Activated CD4-positive, alpha-beta T cell treated with anti-CD3 and anti-CD28 coated beads for 36 hours (primary cell): Measurements from ENCODE around the gene COMT. TPM values are rescaled to one million over a fixed set of nuclear protein-coding genes. Genes with fewer than 3 reads are reported as not detected.
"Not testable (repeated sequence)": the region's sequence is repeated elsewhere in the genome, so short reads cannot be mapped to it uniquely, and the experiment has no call there.

ENCODE experiments used
- ATAC-seq: fragments of 200-7000 bp; cut with Tn5 transposase; one replicate; pipeline ENCODE4 v1.10.0; 2021; ENCODE audit warnings: mild to moderate bottlenecking, moderate library complexity
- CTCF ChIA-PET: fragments of 350-600 bp; sonication (Branson Sonifier 250); formaldehyde crosslinking; loops from one replicate; lab custom pipeline; 2021; ENCODE audit warnings: antibody characterized with exemption; lab: Charles Lee
- POLR2A ChIA-PET: fragments of 350-600 bp; sonication (Branson Sonifier 250); formaldehyde crosslinking; loops from one replicate; lab custom pipeline; 2021; ENCODE audit warnings: antibody characterized with exemption, inconsistent platforms; lab: Charles Lee
- DNase-seq: peaks from one replicate; pipeline ENCODE4 v3.0.0-alpha.2; 2020
- H3K27ac Mint-ChIP-seq: one replicate; pipeline ENCODE4 v1.8.0; 2021; ENCODE audit warnings: mixed read lengths
- H3K27me3 Mint-ChIP-seq: one replicate; pipeline ENCODE4 v1.8.0; 2021; ENCODE audit warnings: mixed read lengths
- H3K36me3 Mint-ChIP-seq: one replicate; pipeline ENCODE4 v1.8.0; 2021; ENCODE audit warnings: low read depth, mixed read lengths
- H3K4me1 Mint-ChIP-seq: one replicate; pipeline ENCODE4 v1.8.0; 2021; ENCODE audit warnings: mixed read lengths
- H3K4me3 Mint-ChIP-seq: one replicate; pipeline ENCODE4 v1.8.0; 2021; ENCODE audit warnings: mild to moderate bottlenecking, moderate library complexity, mixed read lengths
- H3K9me3 Mint-ChIP-seq: one replicate; pipeline ENCODE4 v1.8.0; 2021; ENCODE audit warnings: low read depth, mixed read lengths
- intact Hi-C, 2 experiments: fragments of 100-400 bp; cut with DNase I in 1 of 2; cut with micrococcal nuclease in 1 of 2; formaldehyde crosslinking; loops; one replicate each; pipeline versions ENCODE4 v1.14.2 to v1.15.1; 2022 to 2024; cut with DNase I, micrococcal nuclease
- total RNA-seq, 2 experiments: library from RNA; stranded (reverse); gene quantifications; one replicate each; pipeline ENCODE4 v1.2.3, GENCODE V29; 2021

COMT gene
- total RNA-seq, 2 experiments from 2014 or later, result 63.5 to 78.5 TPM

GRCh38 chr22:19917389-19918138 is 24.0 kb upstream of the COMT start:
- DNase-seq (no peak), ATAC-seq (no peak)
- Mint-ChIP-seq H3K4me3 (no peak overlapping the region), H3K9me3 (peaks cover 2% of the 10 kb centered on the region), H3K27ac (no peak overlapping the region), H3K36me3 (peaks cover 21% of the 10 kb centered on the region), H3K4me1 (no peaks in the 10 kb centered on the region), H3K27me3 (no peaks in the 10 kb centered on the region)
- intact Hi-C loops, result no loop called here
- CTCF ChIA-PET, result interaction anchor here (0.6 to 1.0 kb wide), 4 partner anchors 25 to 187 kb away, joined by 3 to 5 read pairs (median 3); no protein-coding TSS in a partner anchor
- POLR2A ChIA-PET, result no interaction called here

GRCh38 chr22:19918332-19919106 is 23.1 kb upstream of the COMT start:
- intact Hi-C loops, result no loop called here
- Mint-ChIP-seq H3K9me3 (peaks cover 2% of the 10 kb centered on the region), H3K27ac (no peak overlapping the region), H3K27me3 (no peaks in the 10 kb centered on the region), H3K36me3 (peaks cover 17% of the 10 kb centered on the region), H3K4me3 (no peak overlapping the region), H3K4me1 (no peaks in the 10 kb centered on the region)
- ChIA-PET CTCF (no interaction called here), POLR2A (no interaction called here)
- DNase-seq (no peak), ATAC-seq (no peak)

GRCh38 chr22:19919701-19920363 is 21.7 kb upstream of the COMT start:
- ChIA-PET POLR2A (no interaction called here), CTCF (no interaction called here)
- Mint-ChIP-seq H3K4me3 (no peak overlapping the region), H3K27ac (no peak overlapping the region), H3K9me3 (no peaks in the 10 kb centered on the region), H3K4me1 (no peaks in the 10 kb centered on the region), H3K36me3 (peaks cover 4% of the 10 kb centered on the region), H3K27me3 (no peaks in the 10 kb centered on the region)
- intact Hi-C loops, result no loop called here
- no peak for DNase-seq
- ATAC-seq, result no peak

GRCh38 chr22:19921544-19922081 is 20.0 kb upstream of the COMT start:
- intact Hi-C loops, result no loop called here
- Mint-ChIP-seq H3K4me1 (no peaks in the 10 kb centered on the region), H3K36me3 (peaks cover 1% of the 10 kb centered on the region), H3K4me3 (no peak overlapping the region), H3K27me3 (no peaks in the 10 kb centered on the region), H3K9me3 (no peaks in the 10 kb centered on the region), H3K27ac (no peak overlapping the region)
- DNase-seq, result no peak
- ChIA-PET CTCF (interaction anchor here (0.6 kb wide), 1 partner anchor 10 kb away, joined by 3 read pairs; no protein-coding TSS in a partner anchor), POLR2A (no interaction called here)
- ATAC-seq, result no peak

- intact Hi-C loops, result no loop called here
- POLR2A ChIA-PET, result no interaction called here
- CTCF ChIA-PET, result interaction anchor here (1.0 kb wide), 1 partner anchor 14 kb away, joined by 3 read pairs; no protein-coding TSS in a partner anchor
These were observed 17.6 kb upstream of the COMT start for GRCh38 chr22:19923914-19924513.

GRCh38 chr22:19926028-19926427 is 15.5 kb upstream of the COMT start:
- H3K4me3 Mint-ChIP-seq, H3K9me3 Mint-ChIP-seq, H3K4me1 Mint-ChIP-seq, H3K27ac Mint-ChIP-seq, intact Hi-C loops, ATAC-seq, CTCF ChIA-PET, POLR2A ChIA-PET, H3K27me3 Mint-ChIP-seq, H3K36me3 Mint-ChIP-seq, DNase-seq: not testable (repeated sequence)

More at GRCh38 chr22:19923914-19924513, 17.6 kb upstream of the COMT start:
- Mint-ChIP-seq H3K27ac (no peak overlapping the region), H3K36me3 (no peaks in the 10 kb centered on the region), H3K9me3 (no peaks in the 10 kb centered on the region), H3K4me1 (no peaks in the 10 kb centered on the region), H3K4me3 (no peak overlapping the region), H3K27me3 (no peaks in the 10 kb centered on the region)
- DNase-seq (no peak), ATAC-seq (no peak)

GRCh38 chr22:19927696-19928095 is 13.9 kb upstream of the COMT start:
- peaks cover 4% of the 10 kb centered on the region for H3K36me3 Mint-ChIP-seq
- ATAC-seq, result no peak
- no peaks in the 10 kb centered on the region for H3K9me3 Mint-ChIP-seq
- ChIA-PET POLR2A (no interaction called here), CTCF (interaction anchor here (1.1 kb wide), 1 partner anchor 18 kb away, joined by 3 read pairs; no protein-coding TSS in a partner anchor)
- no peak overlapping the region for H3K27ac Mint-ChIP-seq
- H3K4me1 Mint-ChIP-seq, result no peaks in the 10 kb centered on the region
- DNase-seq, result no peak
- intact Hi-C loops, result no loop called here
- H3K4me3 Mint-ChIP-seq, result no peak overlapping the region
- no peaks in the 10 kb centered on the region for H3K27me3 Mint-ChIP-seq

- peaks cover 4% of the 10 kb centered on the region for H3K36me3 Mint-ChIP-seq
- ATAC-seq, result no peak
- no peak overlapping the region for H3K4me3 Mint-ChIP-seq
- no peaks in the 10 kb centered on the region for H3K9me3 Mint-ChIP-seq
- intact Hi-C loops, result no loop called here
- ChIA-PET CTCF (no interaction called here), POLR2A (no interaction called here)
- no peaks in the 10 kb centered on the region for H3K27me3 Mint-ChIP-seq
- H3K27ac Mint-ChIP-seq, result no peak overlapping the region
- no peak for DNase-seq
- H3K4me1 Mint-ChIP-seq, result no peaks in the 10 kb centered on the region
These were observed 13.4 kb upstream of the COMT start for GRCh38 chr22:19928207-19928606.

GRCh38 chr22:19929586-19930550 is 11.7 kb upstream of the COMT start:
- no peak for ATAC-seq
- Mint-ChIP-seq H3K36me3 (peaks cover 5% of the 10 kb centered on the region), H3K27me3 (no peaks in the 10 kb centered on the region), H3K9me3 (no peaks in the 10 kb centered on the region), H3K4me3 (no peak overlapping the region), H3K4me1 (no peaks in the 10 kb centered on the region), H3K27ac (no peak overlapping the region)
- intact Hi-C loops, result no loop called here
- CTCF ChIA-PET, result interaction anchor here (1.4 kb wide), 1 partner anchor 20 kb away, joined by 3 read pairs; no protein-coding TSS in a partner anchor
- DNase-seq, result no peak
- POLR2A ChIA-PET, result no interaction called here
